GM13976 (cell line): Measurements from ENCODE around the gene PDXK.

Source experiments
- DNase-seq: peaks from one replicate; pipeline ENCODE4 v3.0.0; 2012; ENCODE audit warnings: low spot score
- CTCF ChIP-seq: IDR thresholded peaks from 2 replicates; pipeline ENCODE4 v1.5.1; 2012; ENCODE audit warnings: borderline replicate concordance, mild to moderate bottlenecking; ENCODE audit not compliant: insufficient read depth; ENCODE audit errors: extremely low read depth, missing control alignments, control extremely low read depth
- in situ Hi-C: fragments of 300-500 bp; cut with MboI; formaldehyde crosslinking; loops from one replicate; pipeline ENCODE4 v1.12.0; 2022; ENCODE audit warnings: low sequenced_read_pairs, mixed read lengths, inconsistent platforms; ENCODE audit not compliant: unreplicated experiment

The PDXK gene

GRCh38 chr21:43790010-43790524, 71.1 kb downstream of the PDXK start:
- DNase-seq, result no peak
- TF ChIP-seq CTCF, result no peak
- in situ Hi-C loops, result no loop called here

- no peak for TF ChIP-seq CTCF
- no peak for DNase-seq
- in situ Hi-C loops, result no loop called here
These were observed 73.5 kb downstream of the PDXK start for GRCh38 chr21:43792406-43792805.

GRCh38 chr21:43793243-43793642, 74.3 kb downstream of the PDXK start:
- TF ChIP-seq CTCF, result no peak
- in situ Hi-C loops, result no loop called here

GRCh38 chr21:43794311-43794710, 75.4 kb downstream of the PDXK start:
- no peak for TF ChIP-seq CTCF
- in situ Hi-C loops, result no loop called here
- DNase-seq, result no peak

More at GRCh38 chr21:43793243-43793642, 74.3 kb downstream of the PDXK start:
- DNase-seq, result no peak

GRCh38 chr21:43794857-43795256, 75.9 kb downstream of the PDXK start:
- in situ Hi-C loops, result no loop called here
- DNase-seq, result no peak
- no peak for TF ChIP-seq CTCF

- no peak for DNase-seq
- in situ Hi-C loops, result no loop called here
- no peak for TF ChIP-seq CTCF
These were observed 78.5 kb downstream of the PDXK start for GRCh38 chr21:43797415-43797814.
